ENCODE measurements around the gene FIBP.

FIBP gene

DNA sequence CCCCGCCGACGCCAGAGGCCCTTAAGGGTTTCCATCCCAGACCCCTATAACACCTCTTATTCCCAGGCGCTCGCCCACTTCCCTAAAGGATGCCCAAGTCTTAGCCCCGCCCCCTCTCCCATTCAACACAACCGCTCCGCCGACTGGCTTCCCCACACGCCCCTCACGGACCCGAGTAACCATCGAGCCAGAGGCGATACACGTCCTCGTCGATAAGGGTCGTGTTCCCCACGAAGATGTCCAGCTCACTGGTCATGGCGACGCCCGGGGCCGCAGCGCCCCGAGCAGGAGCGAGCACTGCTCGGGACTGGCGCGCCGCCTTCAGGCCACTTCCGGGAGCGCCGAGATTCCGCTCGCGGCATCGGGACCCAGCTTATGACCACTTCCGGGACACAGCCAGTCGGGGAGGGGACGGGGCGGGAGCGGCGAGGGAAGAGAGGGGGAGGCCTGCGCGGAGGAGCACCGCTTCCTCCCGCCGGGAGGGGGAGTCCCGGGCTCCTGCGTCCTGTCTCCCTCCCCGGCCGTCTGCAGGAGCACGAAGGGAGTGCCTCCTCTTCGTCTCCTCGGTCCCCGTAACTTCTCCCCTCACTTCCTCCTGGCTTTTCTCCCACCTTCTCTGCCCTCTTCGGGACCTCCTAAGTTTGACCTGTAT lies at the start of gene FIBP:
Gene FIBP (minus strand): TSS at position 309 of the 652 bp plus-strand sequence. CDS start 53 bp downstream, at position 256.
- peak; percentile 96 for DNase-seq

DNA sequence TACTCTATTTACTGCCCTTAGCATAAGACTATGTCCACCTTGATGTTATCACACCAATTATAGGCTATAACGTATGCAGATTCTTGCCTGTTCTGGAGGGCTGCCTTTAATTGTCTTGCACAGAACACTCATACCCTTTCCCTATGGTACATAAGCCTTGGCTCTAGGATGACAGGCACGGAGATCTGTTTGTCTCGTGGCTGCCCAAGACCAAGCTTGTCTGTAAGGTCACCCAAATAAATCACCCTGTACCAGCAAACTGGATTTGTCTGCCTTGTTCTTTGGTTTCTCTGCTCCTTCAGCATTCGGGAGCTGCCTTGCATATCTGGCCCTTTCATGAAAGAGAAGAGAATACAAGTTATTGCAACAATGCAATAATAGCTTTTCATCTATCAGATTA lies 49.5 kb upstream of the FIBP start:
- no peak for DNase-seq

DNA sequence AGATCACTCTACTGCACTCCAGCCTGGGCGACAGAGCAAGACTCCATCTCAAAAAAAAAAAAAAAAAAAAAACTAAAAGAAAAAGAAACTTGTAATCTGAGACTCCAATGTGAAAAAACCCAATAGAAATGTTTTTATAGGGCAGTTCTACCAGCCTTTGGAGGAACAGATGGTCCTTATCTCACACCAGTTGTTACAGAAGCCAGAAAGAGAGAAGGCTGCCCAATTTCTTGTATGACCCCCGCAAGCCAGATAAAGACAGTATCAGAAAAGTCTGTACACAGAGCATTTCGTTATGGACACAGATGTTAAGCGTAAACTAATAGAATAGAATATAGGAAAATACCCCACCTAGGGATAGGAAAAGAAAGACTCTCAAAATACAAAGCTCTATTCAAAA lies 45.7 kb upstream of the FIBP start:
- no peak for DNase-seq

DNA sequence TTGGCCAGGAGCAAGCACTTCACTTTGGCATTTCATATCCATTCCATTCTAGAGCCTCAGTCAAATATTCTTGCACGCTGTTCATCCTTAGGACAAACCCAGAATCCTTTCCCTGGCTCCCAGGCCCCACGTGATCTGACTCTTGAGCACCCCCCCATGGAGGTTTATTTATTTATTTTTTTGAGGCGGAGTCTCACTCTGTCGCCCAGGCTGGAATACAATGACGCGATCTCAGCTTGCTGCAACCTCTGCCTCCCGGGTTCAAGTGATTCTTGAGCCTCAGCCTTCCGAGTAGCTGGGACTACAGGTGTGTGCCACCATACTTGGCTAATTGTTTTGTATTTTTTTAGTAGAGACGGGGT lies 44.3 kb upstream of the FIBP start:
- no peak for DNase-seq

DNA sequence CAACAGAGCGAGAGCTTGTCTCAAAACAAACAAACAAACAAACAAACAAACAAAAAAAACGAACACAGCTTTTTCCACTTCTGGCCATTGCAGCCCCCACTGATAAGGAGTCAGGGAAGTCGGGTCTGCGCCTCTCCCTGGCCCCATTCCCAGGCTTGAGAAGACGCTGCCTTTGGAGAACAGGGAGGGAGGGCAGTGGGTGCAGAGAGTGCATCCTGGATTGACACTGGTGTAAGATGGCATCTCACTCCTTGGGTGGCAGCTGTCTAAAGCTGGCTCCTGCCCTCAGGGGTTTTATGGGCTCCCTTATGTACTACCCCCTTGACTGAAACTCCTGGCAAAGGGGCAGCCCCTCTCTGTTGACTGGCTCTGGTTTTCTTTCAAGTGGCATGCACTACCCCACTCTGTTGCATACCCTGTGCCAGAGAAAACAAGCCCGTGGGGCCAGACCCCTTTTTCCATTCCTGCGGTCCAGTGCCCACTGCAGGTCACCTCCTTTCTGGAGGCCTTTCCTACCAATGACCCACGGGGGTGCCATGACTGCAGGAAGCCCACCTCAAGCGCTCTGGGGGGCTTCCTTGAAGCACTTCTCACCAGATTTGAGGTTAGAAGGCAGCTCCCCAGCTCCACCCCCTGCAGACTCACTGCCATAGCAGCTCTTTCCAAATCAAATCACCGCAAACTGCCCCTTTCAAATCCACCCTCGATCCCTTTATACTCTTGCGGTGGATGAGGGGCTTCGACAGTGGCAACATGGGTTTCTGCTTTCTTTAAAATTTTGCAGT lies 43.7 kb upstream of the FIBP start:
- no peak for DNase-seq

DNA sequence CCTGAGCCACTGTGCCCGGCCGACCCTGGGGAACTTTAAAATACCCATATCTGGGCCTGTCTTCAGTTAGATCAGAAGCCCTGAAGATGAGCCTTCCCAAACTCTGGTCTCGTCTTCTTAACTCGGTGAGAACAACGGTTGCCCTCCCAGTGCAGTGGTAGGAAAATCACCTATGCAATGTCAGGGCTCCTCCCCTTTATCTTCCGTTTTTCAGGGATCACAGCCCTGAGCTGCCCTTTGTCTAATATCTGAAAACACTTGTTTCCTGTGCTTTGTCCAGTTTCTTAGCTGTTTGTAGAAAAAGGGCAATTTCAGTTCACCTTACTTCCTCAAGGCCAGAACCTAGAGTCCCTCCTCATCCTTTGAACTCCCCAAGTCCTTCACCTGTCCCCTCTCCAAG lies 40.4 kb upstream of the FIBP start:
- DNase-seq = no peak

DNA sequence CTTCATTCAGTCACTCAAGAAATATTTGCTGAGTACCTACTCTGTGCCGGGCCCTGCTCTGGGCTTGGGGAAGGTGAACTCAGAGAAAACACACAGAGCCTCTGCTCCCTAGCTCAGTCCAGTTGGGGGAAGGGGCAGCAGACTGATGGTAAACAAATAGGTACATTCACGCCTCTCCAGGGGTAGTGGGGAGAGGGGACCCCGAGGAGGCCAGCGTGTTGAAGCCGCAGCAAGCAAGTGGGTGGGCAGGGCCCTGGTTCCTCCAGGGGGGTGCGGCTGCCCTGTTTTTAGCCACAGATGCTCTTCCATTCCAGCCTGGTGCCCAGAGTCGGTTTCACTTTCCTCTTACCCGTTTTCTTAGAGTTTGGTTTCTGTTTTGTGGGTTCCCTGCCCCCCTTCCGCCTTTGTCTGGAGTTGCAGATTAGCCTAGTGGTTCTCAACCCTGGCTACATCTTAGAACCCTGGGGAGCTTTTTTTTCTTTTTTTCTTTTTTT lies 39.7 kb upstream of the FIBP start:
- peak; percentile 77 for DNase-seq

DNA sequence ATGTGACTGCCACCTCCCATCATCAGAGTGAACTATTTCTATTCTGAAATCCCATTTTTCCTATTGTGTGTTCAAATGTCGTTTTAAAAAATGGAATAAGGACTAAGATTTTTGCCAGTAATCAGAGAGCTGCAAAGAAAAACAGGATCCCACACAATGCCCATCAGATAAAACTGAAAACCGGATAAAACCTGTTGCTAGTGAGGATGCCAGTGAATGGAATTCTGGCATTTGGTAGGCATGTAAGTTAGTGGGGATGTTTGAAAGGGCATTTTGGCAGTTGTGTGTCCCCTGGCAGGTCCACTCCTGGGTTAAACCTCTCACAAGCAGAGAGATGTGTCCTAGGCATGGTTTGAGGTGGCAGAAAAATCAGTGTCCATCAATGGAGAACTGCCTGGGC lies 37.1 kb upstream of the FIBP start:
- DNase-seq = no peak

DNA sequence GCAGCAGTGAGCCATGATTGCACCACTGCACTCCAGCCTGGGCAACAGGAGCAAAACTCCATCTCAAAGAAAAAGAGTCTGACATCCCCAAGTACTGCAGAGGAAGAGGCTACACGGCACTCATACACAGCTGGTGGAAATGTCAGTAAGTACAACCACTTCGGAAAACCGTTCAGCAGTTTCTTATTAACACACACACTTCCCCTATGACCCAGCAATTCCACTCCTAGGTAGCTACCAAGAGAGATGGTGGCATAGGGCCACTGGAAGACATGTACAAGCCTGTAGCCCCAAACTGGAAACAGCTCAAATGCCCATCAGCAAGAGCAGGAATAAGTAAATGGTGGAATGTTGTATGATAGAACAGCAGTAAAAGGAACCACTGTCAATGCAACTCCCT lies 34.3 kb upstream of the FIBP start:
- no peak for DNase-seq

DNA sequence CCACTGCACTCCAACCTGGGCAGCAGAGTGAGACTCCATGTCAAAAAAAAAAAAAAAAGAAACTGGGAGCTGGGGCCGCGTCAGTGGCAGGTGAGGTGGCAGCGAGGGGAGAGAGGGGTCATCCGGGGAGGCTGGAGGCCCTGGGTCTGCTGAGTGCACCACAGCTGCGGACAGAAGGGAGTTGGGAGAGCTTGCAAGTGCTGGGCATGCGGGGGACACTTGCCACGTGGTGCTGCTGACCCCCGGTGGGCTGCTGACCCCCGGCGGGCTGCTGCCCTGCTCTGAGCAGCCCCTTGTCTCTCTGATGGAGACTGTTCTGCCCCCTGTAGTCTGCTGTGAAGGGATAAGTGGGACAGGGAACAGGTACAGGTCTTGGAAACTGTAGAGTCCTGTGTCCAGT lies 33.6 kb upstream of the FIBP start:
- DNase-seq = no peak

DNA sequence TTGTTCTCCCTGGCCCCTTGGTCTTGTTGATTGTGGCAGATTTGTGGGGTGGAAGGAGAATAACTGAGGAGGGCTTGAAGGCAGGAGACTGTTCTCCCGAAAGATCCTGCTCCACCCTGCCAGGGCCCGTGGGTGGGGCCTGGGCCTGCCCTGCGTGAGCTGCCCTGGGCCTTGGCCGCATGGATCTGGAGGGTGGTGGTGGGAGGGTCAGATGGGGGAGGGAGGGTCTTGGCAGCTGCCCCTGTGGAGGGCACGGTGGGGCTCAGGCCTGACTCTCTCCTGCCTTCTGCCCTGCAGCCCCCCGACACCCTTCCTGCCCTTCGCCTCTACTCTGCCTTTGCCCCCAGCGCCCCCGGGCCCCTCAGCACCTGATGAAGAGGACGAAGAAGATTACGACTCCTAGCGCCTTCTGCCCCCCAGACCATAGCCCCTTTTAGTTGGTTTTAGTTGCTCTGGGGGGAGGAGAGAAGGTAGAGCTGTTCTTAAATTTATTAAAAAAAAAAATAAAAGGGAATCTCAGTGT lies 32.8 kb upstream of the FIBP start:
- DNase-seq = no peak

DNA sequence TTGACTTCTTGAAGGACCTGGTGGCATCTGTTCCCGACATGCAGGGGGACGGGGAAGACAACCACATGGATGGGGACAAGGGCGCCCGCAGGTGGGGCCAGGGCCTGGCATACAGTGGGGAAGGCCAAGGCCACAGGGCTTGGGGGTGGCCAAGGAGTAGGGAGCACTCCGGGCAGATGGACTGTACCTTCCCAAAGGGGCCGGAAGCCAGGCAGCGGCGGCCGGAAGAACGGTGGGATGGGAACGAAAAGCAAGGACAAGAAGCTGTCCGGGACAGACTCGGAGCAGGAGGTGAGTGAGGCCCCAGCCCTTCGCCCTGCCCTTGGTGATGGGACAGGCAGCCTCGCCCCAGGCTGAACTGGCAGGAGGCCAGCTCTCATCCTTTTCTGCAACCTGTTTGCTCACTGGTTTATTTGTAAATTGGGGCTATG lies 32.1 kb upstream of the FIBP start:
- no peak for DNase-seq

DNA sequence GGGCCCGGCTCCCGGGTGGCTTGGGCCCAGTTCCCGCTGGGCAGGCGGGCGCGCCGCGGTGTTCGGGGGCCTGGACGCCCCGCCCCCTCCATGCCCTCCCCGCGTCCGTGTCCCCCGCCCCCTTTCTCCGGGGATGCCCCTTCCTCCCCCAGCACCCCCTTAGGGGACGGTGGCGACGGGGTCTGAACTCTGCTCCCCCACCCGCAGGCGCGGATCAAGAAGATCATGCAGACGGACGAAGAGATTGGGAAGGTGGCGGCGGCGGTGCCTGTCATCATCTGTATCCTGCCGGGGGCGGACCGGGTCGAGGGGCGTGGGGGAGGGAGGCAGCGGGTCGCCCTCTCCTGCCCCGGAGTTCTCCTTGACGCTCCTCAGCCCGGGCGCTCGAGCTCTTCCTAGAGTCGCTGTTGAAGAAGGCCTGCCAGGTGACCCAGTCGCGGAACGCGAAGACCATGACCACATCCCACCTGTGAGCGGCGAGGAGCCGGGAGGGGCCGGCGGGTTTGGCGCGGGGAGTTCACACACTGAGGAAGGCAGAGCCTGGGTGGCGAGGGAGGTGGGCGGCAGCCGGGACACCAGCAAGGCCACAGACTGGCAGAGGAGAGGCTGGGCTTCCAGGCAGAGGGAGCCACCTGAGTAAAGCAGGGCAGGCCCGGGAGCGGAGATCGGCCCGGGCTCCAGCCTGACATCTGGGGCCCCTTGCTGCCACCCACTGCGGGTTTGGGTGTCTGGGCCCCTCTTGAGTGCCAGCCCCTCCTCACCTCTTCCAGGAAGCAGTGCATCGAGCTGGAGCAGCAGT lies 31.5 kb upstream of the FIBP start:
- DNase-seq = no peak

DNA sequence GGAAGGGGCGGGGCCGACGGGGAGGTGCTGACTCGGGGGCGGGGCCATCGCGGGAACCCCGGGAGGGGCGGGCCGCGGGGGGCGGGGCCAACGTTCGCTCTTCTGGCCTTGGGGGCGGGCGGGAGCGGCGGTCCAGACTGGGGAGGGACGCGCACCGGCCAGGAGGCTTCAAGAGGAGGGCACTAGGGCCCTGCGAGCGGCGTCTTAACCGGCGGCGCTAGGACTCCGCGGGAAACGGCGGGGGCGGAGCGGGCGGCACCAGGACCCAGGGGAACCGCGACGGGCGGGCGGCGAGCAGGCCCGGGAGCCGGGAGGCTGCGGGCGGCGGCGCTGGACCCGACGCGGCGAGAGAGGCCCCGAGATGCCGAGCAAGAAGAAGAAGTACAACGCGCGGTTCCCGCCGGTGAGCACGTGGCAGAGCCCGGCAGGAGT lies 30.9 kb upstream of the FIBP start, which contains the start of gene DRAP1:
Gene DRAP1 (plus strand): TSS at position 286 of the 432 bp plus-strand sequence. CDS start 76 bp downstream, at position 362.
- DNase-seq = peak; percentile 99

DNA sequence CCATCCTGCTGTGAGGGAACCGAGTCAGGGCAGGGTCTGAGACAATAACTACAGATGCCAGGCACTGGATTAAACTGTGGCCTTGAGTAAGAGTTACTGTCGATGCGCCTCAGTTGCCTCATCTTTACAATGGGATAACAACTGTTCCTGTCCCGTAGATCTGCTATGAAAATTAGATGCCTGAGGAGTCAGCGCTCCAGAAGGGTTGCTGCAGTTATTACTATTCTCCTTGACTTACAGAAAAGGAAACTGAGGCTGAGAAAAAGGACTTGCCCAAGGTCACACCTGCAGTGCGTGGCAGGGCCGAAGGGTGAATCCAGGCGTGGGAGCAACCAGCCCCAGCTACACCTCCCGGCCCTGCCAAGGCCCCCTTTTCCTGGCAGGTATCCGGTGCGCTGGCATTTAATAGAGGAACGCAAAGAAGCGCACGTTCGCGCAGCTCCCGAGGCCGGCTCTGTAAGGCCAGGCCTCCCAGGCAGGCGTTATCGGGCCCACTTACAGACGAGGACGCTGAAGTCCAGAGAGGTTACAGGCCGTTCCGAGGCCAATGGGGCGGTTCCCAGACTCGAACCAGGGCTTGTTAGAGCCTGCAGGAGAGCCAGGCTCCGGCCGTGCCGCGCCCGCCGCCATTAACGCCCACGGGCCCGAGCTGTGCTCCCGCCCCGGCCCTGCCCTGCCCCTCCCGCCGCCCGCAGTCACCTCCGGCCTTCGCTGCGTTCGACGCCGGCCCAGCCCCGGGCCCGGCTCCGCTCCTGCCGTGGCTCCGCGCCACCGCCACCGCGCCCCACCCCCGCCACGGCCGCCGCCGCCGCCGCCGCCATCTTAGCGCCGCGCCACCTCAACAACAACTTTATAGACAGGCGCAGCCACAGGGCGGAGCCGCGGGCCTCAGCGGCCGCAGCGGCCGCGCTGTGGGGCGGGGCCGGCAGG lies 30.2 kb upstream of the FIBP start, which contains the start of gene C11orf68:
Gene C11orf68 (minus strand): TSS at position 852 of the 930 bp plus-strand sequence. CDS start 31 bp downstream, at position 821.
- no peak for DNase-seq

DNA sequence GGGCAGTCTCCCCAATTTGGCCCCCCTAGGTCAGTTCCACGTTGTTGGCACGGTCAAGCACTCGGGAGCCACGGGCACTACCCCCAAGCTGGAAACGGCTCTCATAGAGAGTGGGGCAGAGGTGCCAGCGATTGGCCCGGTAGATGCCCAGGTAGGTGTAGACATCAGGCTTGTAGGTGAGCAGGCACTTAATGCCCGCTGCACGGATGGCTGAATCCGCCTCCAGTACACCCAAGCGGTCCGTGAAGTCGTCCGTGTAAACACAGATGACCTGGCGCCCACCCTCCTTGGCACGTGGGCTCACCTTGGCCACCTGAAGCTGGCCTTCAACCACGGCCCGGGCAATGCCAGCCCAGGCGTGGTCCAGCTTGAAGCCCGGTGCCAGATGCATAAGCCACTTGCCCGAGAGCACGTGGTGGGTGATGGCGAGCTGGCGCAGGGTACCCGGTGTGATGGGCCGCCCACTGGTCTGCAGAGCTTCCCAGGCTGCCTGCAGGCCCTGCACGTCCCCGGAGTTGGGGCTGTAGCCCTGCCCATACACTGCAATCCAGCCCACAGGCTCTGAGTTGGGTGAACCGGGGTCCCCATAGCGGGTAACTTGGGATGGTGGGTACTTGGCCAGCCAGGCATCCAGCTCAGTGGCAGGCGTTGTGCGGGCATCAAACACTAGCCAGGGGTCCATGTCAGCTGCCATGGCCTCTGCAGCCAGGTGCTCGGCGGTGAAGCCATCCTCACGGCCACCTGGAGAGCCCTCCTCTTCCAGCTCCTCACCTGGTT lies 29.4 kb upstream of the FIBP start:
- no peak for DNase-seq

DNA sequence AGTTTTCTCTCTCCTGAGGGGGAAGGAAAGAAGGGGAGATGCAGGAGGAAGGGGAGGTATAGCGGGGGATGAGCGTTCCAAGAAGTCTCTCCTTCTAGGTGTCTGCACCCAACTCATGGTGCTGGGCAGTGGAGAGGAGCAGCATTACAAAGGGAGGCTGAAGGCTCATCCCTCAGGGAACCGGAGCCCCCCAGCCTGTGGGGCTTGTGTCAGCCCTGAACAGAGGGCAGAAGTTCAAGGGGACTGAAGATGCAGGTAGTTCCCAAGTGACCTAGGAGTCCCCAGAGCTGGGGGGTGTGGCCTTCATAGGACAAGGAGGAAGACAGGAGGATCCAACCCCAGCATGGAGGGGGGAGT lies 28.8 kb upstream of the FIBP start:
- no peak for DNase-seq

DNA sequence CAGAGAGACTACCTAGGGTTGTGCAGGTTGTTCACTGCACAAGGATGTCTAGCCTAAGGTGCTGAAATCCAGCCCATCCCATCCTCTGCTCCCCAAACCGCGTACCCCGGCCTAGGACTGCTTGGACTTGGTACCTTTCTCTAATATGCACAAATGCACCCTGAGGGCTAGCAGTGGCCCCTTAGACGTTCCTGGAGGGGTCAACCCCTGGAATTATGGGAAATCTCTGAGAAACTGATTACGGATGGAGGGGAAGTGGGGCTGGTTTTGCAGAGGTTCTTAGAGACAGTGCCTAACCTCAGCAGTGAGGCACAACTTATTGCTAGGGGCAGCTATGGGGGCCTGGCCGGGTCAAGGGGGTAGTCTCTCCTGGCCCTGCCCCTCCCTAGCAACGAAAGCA lies 28.1 kb upstream of the FIBP start:
- no peak for DNase-seq

DNA sequence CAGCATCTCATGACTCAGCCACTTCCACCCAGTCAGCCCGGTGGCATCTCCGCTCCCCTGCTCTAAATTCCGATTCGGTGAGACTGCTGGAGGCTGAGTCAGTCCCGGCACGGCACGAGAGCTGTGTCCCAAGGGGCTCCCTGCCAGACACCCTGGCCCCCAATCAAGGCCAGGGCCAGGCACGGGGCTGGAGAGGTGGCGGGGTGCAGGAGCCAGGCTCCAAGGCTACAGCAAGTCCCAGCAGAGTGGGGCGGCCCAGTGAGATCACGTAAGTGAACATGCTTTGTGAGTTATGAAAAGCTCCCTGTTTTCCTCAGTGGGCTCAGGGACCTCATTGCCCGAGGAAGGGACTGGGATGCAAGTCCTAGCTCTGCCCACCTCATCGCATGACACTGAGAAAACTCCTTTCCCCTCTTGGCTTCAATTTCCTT lies 27.6 kb upstream of the FIBP start:
- DNase-seq = peak; percentile 35

DNA sequence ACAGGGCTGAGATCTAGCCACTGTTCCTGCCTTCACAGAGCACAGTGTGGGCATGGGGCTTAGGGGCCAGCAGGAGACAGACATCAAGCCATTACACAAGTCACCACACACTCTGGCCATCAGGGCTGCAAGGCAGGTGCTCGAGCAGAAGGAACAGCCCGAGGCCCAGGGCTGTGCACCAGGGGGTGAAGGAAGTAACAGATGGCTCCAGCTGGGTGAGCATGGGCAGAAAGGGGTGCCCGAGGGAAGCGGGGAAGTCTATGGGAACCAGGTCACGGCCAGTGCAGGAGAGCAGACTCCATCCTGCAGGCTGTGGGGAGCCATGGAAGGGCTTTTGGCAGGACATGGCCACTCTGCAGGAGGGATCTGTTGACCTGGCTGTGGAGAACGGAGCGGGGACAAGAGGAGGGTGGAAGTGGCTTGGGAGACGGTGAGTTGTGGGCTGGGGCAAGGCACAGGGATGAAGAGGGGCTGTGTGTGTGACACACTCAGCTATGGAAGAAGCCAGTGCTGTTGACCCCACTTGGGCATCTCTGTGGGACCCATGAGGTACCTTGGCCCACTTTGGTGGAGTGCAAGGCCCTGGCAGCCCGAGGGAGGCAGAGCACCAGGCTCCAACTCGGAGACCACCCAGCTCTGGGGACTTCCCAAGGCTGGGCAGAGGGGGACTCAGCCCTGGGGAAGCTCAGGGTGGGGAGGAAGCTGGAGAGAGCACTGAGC lies 27.0 kb upstream of the FIBP start:
- DNase-seq = no peak

Measured in CD4-positive, alpha-beta T cell treated with Interferon gamma for 1 hour (primary cell).